Measurements from ENCODE around the gene CDK19.

CDK19 gene

GRCh38 chr6:110575925-110576463 lies 239.3 kb downstream of the CDK19 start:
- TF ChIP-seq, protein P1, sequence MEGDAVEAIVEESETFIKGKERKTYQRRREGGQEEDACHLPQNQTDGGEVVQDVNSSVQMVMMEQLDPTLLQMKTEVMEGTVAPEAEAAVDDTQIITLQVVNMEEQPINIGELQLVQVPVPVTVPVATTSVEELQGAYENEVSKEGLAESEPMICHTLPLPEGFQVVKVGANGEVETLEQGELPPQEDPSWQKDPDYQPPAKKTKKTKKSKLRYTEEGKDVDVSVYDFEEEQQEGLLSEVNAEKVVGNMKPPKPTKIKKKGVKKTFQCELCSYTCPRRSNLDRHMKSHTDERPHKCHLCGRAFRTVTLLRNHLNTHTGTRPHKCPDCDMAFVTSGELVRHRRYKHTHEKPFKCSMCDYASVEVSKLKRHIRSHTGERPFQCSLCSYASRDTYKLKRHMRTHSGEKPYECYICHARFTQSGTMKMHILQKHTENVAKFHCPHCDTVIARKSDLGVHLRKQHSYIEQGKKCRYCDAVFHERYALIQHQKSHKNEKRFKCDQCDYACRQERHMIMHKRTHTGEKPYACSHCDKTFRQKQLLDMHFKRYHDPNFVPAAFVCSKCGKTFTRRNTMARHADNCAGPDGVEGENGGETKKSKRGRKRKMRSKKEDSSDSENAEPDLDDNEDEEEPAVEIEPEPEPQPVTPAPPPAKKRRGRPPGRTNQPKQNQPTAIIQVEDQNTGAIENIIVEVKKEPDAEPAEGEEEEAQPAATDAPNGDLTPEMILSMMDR (IDR thresholded peaks at IDR 0.05; ENCODE audit: control extremely low read depth, extremely low read depth, low read depth, missing control alignments), result no peak
- CTCF ChIA-PET, result no interaction called here
- POLR2A ChIA-PET, result no interaction called here
- DNase-seq (ENCODE audit: extremely low spot score), result no peak

DNA sequence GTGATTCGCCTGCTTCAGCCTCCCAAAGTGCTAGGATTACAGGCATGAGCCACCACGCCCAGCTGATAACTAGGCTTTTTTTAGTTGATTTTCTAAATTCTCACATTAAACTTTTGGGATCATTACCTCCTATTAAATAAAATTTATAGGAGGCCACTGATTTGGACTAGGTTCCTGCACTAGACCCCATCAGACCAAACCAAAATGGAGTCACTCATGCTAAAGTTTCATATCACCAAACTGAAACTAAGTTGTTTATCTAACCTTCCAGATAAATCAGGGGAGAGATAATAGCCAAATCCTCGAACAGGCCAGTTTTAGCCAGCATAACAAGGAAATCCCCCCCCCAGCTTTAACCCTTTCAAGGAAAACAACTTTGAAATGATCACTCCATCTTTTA lies 240.5 kb downstream of the CDK19 start:
- DNase-seq (ENCODE audit: extremely low spot score), result no peak
- POLR2A ChIA-PET, result no interaction called here
- CTCF ChIA-PET, result interaction anchor here (1.0 kb wide), 2 partner anchors 9 to 14 kb away, joined by 4 read pairs; no protein-coding TSS in a partner anchor
- TF ChIP-seq, protein P1 (IDR thresholded peaks at IDR 0.05; ENCODE audit: control extremely low read depth, extremely low read depth, low read depth, missing control alignments), result no peak

DNA sequence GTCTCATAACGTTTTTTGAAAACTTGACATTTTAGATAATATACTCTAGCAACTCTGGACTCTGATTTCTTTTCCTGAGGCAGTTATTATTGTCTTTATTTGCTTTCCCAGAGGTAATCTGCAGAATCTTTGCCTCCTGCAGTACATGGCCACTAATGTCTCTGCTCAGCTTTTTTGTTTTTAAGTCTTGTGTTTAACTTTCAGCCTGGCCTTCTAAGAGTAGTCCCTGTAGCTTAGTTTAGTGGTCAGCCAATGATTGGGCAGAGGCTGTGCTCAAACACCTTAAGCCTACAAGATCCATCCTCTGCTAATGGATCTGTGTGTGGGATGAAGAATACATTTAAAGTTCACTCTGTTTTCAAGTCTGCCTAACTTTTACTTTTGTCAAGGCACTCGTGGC lies 241.7 kb downstream of the CDK19 start:
- DNase-seq (ENCODE audit: extremely low spot score), result no peak
- CTCF ChIA-PET, result no interaction called here
- TF ChIP-seq, protein P1 (IDR thresholded peaks at IDR 0.05; ENCODE audit: control extremely low read depth, extremely low read depth, low read depth, missing control alignments), result no peak
- POLR2A ChIA-PET, result no interaction called here

GRCh38 chr6:110573136-110573535 lies 242.1 kb downstream of the CDK19 start:
- POLR2A ChIA-PET, result no interaction called here
- TF ChIP-seq, protein P1 (IDR thresholded peaks at IDR 0.05; ENCODE audit: control extremely low read depth, extremely low read depth, low read depth, missing control alignments), result no peak
- CTCF ChIA-PET, result interaction anchor here (1.6 kb wide), 1 partner anchor 13 kb away, joined by 4 read pairs; no protein-coding TSS in a partner anchor
- no peak for DNase-seq (ENCODE audit: extremely low spot score)

DNA sequence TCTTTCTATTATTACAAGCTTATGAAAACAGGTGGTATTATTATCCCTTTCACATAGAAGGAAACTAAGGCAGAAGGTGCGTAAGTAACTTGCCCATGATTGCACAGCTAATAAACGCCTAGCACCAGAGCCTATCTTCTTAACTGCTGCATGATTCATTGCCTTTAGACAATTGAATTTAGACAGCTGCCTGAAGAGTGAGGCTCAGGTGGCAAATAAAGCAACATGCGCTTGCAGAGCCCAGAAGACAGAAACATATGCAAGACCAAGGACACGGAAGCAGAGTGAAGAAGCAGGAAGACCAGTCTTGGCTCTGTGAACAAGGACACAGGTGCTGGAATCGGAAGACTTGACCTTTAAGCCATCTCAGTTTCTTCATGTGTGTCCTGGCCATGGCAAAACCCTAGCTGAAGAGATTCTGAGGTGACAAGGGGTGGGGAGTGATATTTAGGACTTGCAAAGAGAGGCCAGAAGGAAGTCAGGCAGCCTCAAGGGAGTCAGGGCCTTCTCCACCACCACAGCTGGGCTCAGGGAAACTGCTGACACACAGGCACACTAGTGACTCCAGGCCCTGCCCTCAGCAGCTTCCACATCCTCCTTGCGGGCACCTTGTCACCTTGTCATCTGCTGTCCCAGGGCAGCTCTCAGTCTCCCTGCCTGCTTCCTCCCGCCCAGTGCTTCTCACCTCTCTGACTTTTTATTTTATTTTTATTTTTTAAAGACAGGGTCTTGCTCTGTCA lies 247.1 kb downstream of the CDK19 start:
- POLR2A ChIA-PET, result interaction anchor here (1.0 kb wide), 1 partner anchor 306 kb away, joined by 3 read pairs; the partner anchor contains the start of gene AMD1
- CTCF ChIA-PET, result interaction anchor here (1.2 kb wide), 1 partner anchor 40 kb away, joined by 3 read pairs; no protein-coding TSS in a partner anchor
- no peak for DNase-seq (ENCODE audit: extremely low spot score)
- TF ChIP-seq, protein P1 (IDR thresholded peaks at IDR 0.05; ENCODE audit: control extremely low read depth, extremely low read depth, low read depth, missing control alignments), result no peak

DNA sequence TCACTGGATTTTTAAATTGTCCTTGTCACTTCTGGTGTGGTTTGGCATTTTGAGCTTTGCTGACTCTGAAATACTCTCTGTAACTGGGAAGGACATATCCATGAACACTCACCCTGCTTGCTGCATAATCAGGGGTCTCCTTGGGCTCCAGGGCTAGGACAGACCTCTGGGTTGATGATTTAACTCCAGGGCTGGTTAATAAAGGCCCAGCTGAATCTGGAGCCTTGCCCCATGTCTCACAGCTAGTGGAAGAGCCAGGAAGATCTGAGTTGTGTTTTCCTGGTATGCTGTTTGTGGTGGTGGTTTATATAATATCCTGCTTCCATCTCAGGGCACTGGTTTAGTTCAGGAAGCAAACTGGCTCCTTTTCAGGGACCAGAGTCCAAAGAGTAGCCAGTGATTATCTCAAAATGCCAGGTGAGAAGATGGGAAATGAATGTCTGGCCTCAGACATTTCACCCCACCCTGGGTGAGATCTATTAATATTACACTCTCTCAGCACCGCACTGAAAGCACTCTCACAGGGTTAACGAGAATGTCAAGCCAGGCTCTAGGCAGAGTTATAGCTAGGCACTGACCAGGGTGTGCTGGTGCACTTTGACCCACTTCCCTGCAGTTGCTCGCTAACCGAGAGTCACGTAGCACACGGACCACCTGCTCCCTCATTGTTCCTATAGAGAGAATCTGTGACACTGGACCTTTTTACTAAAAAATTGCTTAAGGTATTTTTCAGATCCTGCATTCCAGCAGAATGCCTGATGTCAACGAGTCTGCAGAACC lies 248.7 kb downstream of the CDK19 start:
- CTCF ChIA-PET, result interaction anchor here (1.0 kb wide), 2 partner anchors 9 to 38 kb away, joined by 3 to 4 read pairs; no protein-coding TSS in a partner anchor
- DNase-seq (ENCODE audit: extremely low spot score), result no peak
- POLR2A ChIA-PET, result interaction anchor here (0.7 to 1.0 kb wide), 2 partner anchors 308 to 585 kb away, joined by 3 read pairs; partner anchors contain the start of gene AMD1
- TF ChIP-seq, protein P1 (IDR thresholded peaks at IDR 0.05; ENCODE audit: control extremely low read depth, extremely low read depth, low read depth, missing control alignments), result no peak
